ENCODE measurements around the gene RPRD1B.

DNA sequence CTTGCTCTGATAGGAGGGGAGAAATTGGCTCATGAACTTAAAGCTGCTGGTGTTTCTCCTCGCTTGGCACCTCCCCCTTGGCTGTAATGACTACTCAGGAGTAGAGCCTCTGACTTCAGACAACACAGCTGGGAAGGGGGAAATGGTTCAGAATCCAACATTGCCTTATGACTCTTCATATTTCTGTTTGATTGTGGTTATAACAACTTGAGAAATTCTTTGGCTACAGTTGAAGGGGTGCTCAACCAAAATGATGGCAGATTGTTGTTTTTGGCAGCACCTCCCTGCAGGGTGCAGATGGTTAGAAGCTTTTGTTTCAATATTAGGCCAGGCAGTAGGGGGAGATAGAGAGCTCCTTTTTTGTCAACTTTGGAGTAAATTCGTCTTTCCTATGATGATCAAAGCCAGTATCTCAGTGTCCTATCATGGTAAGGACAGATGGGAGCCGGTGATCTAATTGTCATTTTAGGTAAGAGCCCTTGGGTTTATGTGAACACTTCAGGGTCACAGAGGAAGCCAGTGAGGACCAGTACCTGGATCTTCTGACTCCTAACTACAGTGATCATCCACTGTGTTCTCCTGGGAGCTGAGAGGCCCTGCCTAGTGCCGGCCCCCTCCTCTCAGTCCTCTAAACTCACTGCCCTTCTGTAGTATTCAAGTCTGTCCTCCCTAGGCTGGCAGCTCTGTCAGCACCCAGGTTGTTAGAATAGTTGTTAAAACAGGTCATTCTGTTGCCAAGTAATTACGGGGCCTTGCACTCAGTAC is 39.9 kb downstream of the RPRD1B start:
- TF ChIP-seq, protein P1, sequence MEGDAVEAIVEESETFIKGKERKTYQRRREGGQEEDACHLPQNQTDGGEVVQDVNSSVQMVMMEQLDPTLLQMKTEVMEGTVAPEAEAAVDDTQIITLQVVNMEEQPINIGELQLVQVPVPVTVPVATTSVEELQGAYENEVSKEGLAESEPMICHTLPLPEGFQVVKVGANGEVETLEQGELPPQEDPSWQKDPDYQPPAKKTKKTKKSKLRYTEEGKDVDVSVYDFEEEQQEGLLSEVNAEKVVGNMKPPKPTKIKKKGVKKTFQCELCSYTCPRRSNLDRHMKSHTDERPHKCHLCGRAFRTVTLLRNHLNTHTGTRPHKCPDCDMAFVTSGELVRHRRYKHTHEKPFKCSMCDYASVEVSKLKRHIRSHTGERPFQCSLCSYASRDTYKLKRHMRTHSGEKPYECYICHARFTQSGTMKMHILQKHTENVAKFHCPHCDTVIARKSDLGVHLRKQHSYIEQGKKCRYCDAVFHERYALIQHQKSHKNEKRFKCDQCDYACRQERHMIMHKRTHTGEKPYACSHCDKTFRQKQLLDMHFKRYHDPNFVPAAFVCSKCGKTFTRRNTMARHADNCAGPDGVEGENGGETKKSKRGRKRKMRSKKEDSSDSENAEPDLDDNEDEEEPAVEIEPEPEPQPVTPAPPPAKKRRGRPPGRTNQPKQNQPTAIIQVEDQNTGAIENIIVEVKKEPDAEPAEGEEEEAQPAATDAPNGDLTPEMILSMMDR (IDR thresholded peaks at IDR 0.05): peak; percentile 71 to 81 (median 80)
- TF ChIP-seq POLR2AphosphoS5 (IDR thresholded peaks at IDR 0.05) (peak; percentile 12 to 71 (median 52)), POLR2A (IDR thresholded peaks at IDR 0.05) (no peak)

Measured in sigmoid colon (tissue), 4 donors.